HFF-Myc (cell line): ENCODE measurements around the gene FOXI1.

Experiments
- DNase-seq: peaks from one replicate; pipeline ENCODE4 v3.0.0-alpha.2; 2011; ENCODE audit warnings: low read depth; ENCODE audit errors: extremely low read depth
- H3K4me3 ChIP-seq: replicated peaks from 2 replicates; pipeline ENCODE4 v1.5.1; 2011; ENCODE audit warnings: low read depth, mild to moderate bottlenecking, control low read depth, low read length
- TF ChIP-seq, protein P1 (sequence below): IDR thresholded peaks from 2 replicates; pipeline ENCODE4 v1.5.1; 2012; ENCODE audit warnings: mild to moderate bottlenecking, low read depth, low read length, control low read depth; ENCODE audit errors: missing control alignments

FOXI1 gene

GRCh38 chr5:170120576-170120975 is 14.9 kb downstream of the FOXI1 start:
- TF ChIP-seq, protein P1, sequence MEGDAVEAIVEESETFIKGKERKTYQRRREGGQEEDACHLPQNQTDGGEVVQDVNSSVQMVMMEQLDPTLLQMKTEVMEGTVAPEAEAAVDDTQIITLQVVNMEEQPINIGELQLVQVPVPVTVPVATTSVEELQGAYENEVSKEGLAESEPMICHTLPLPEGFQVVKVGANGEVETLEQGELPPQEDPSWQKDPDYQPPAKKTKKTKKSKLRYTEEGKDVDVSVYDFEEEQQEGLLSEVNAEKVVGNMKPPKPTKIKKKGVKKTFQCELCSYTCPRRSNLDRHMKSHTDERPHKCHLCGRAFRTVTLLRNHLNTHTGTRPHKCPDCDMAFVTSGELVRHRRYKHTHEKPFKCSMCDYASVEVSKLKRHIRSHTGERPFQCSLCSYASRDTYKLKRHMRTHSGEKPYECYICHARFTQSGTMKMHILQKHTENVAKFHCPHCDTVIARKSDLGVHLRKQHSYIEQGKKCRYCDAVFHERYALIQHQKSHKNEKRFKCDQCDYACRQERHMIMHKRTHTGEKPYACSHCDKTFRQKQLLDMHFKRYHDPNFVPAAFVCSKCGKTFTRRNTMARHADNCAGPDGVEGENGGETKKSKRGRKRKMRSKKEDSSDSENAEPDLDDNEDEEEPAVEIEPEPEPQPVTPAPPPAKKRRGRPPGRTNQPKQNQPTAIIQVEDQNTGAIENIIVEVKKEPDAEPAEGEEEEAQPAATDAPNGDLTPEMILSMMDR: no peak
- DNase-seq: no peak
- H3K4me3 ChIP-seq: no peak overlapping the region

- TF ChIP-seq, protein P1: no peak
- no peak overlapping the region for H3K4me3 ChIP-seq
- no peak for DNase-seq
Measured at GRCh38 chr5:170121321-170121720, 15.6 kb downstream of the FOXI1 start.

GRCh38 chr5:170126061-170126460 is 20.4 kb downstream of the FOXI1 start:
- no peak overlapping the region for H3K4me3 ChIP-seq

GRCh38 chr5:170126626-170127025 is 20.9 kb downstream of the FOXI1 start:
- TF ChIP-seq, protein P1: no peak
- DNase-seq: no peak
- no peak overlapping the region for H3K4me3 ChIP-seq

More at GRCh38 chr5:170126061-170126460, 20.4 kb downstream of the FOXI1 start:
- TF ChIP-seq, protein P1: no peak
- DNase-seq: no peak

DNA sequence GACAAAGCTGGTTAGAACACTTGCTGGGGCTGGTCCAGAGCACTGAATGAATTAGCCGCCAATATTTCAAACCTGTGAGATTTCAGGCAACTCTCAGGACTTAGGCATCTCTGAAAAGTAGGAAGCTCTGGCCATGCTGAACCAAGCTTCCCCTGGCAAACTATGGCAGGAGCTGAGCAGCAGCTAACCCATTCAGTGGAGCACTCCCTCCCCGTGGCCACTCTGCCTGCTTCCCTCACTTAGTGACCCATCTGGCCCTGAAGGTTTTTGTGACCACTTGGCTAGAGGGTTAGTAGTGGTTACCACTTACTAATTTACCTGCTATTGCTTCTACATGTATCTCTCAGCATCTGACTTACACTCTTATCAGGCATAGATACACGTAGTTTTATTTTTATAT is 25.5 kb downstream of the FOXI1 start:
- no peak for DNase-seq
- TF ChIP-seq, protein P1: no peak
- H3K4me3 ChIP-seq: no peak overlapping the region

DNA sequence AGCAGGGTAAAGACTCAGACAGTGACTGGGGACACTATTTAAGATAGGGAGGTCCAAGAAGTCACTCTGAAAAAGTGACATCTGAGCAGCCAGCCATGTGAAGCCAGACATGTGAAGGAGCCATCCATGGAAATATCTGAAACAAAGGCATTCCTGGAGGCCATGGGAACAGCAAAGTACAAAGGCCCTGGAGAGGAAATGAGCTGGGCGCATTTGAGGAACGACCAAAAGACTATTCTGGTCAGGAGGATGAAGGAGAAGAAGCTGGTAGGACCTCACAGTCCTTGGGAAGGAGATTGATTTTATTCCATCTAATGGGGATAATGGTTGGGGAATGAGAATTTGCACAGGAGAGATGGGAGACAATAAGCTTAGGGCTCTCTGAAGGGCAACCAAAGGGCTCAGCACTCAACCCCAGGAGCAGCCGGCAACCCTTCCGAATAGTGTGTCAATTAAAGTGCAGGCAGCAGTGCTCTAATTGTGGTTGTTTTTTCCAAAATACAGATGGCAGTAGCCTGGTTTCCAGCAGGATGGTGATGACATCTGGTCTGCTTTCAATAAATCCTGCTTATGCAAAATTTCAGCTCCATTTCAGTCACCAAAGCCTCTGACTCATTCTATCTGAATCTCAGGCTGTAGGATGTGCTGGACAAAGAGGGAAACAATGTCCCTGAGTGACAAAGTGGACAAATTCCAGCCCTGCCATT is 26.7 kb downstream of the FOXI1 start:
- no peak overlapping the region for H3K4me3 ChIP-seq
- peak; percentile 27 for DNase-seq
- TF ChIP-seq, protein P1: no peak
